Measurements from ENCODE around the gene C11orf98. TPM values are rescaled to one million over a fixed set of nuclear protein-coding genes. Genes with fewer than 3 reads are reported as not detected.
A peak's percentile ranks its signal among the peaks of the same experiment; 100 is the strongest.

C11orf98 gene
- total and polyA plus RNA-seq, 2 donors (not counting 1 experiment from before 2014, with no cell fraction given) = 41.5 to 48.1 TPM

GRCh38 chr11:62615521-62615920, 49.5 kb downstream of the C11orf98 start:
- WGBS (ENCODE audit: insufficient coverage) = 93% methylated on average over 4 of the region's 7 CpGs
- intact Hi-C loops (cut with micrococcal nuclease) = no loop called here
- H3K9ac ChIP-seq (ENCODE audit: low read length) = no peak overlapping the region
- DNase-seq = no peak
- Mint-ChIP-seq H3K9me3 (ENCODE audit: insufficient read depth) (no peaks in the 10 kb centered on the region), H3K4me3 (no peak overlapping the region), H3K27me3 (no peaks in the 10 kb centered on the region), H3K4me1 (peaks cover 22% of the 10 kb centered on the region), H3K27ac (no peak overlapping the region)
- H3K4me1 ChIP-seq (ENCODE audit: control insufficient read depth in 2 of 2, insufficient read depth in 2 of 2, low read length in 2 of 2) = peaks cover 13 to 25% of the 10 kb centered on the region in 2 donors
- H2AFZ ChIP-seq (ENCODE audit: insufficient read depth, low read depth, low read length, poor library complexity, severe bottlenecking) = no peak overlapping the region
- no peak overlapping the region for H3K4me3 ChIP-seq (ENCODE audit: control extremely low read depth in 1 of 5, extremely low read depth in 1 of 5, insufficient read depth in 1 of 5, low read depth in 2 of 5, low read length in 4 of 5)
- no peak overlapping the region for H3K4me2 ChIP-seq (replicated peaks; ENCODE audit: low read depth, low read length, poor library complexity, severe bottlenecking)
- CTCF ChIA-PET = no interaction called here
- peaks cover 46% of the 10 kb centered on the region for H3K79me2 ChIP-seq (ENCODE audit: control insufficient read depth, insufficient read depth, low read length)
- POLR2A ChIA-PET = interaction anchor here (0.6 kb wide), 1 partner anchor 24 kb away, joined by 3 read pairs; no protein-coding TSS in a partner anchor
- no peaks in the 10 kb centered on the region for H3K9me3 ChIP-seq (ENCODE audit: control extremely low read depth in 1 of 3, control insufficient read depth in 2 of 3, insufficient read depth in 1 of 3, low read length in 2 of 3)
- no peak for ATAC-seq (ENCODE audit: low read depth)
- peaks cover 11% of the 10 kb centered on the region for H4K20me1 ChIP-seq (ENCODE audit: control insufficient read depth, insufficient read depth, low read length, poor library complexity, severe bottlenecking)
- peaks cover 0 to 19% of the 10 kb centered on the region in 2 experiments for H3K36me3 ChIP-seq (replicated peaks in 1 of 2; ENCODE audit: control extremely low read depth in 1 of 2, control insufficient read depth in 1 of 2, extremely low read depth in 1 of 2, insufficient read depth in 2 of 2, low read length in 1 of 2)
- H3K27me3 ChIP-seq (replicated peaks in 1 of 4; ENCODE audit: control extremely low read depth in 1 of 4, control insufficient read depth in 3 of 4, insufficient read depth in 4 of 4, low read length in 3 of 4) = no peaks in the 10 kb centered on the region
- TF ChIP-seq EZH2 (IDR thresholded peaks at IDR 0.05; ENCODE audit: borderline replicate concordance, insufficient read depth, low read depth, low read length, poor library complexity, severe bottlenecking) (no peak), CTCF (IDR thresholded peaks at IDR 0.05) (no peak)
- H3K27ac ChIP-seq (ENCODE audit: low read length in 2 of 2) = no peak overlapping the region

DNA sequence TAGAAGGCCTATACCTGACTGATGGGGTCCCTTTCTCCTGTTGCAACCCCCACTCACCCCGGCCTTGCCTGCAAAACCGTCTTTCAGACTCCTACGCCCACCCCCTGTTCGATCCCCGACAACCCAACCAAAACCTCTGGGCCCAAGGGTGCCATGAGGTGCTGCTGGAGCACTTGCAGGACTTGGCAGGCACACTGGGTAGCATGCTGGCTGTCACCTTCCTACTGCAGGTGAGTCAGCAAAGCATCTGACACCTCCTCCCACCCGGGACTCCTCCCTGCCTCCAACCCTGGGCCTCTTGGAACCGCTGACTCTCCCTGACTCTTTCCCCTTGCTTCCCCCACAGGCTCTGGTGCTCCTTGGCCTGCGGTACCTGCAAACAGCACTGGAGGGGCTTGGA, 50.7 kb downstream of the C11orf98 start:
- Mint-ChIP-seq H3K27me3 (no peaks in the 10 kb centered on the region), H3K4me1 (peaks cover 24% of the 10 kb centered on the region), H3K4me3 (no peak overlapping the region), H3K27ac (peak overlapping the region; percentile 75), H3K9me3 (ENCODE audit: insufficient read depth) (no peaks in the 10 kb centered on the region)
- Histone ChIP-seq H3K9ac (ENCODE audit: low read length) (no peak overlapping the region), H3K79me2 (ENCODE audit: control insufficient read depth, insufficient read depth, low read length) (peaks cover 50% of the 10 kb centered on the region), H3K27me3 (replicated peaks in 1 of 4; ENCODE audit: control extremely low read depth in 1 of 4, control insufficient read depth in 3 of 4, insufficient read depth in 4 of 4, low read length in 3 of 4) (no peaks in the 10 kb centered on the region), H3K4me3 (ENCODE audit: control extremely low read depth in 1 of 5, extremely low read depth in 1 of 5, insufficient read depth in 1 of 5, low read depth in 2 of 5, low read length in 4 of 5) (no peak overlapping the region), H3K4me2 (replicated peaks; ENCODE audit: low read depth, low read length, poor library complexity, severe bottlenecking) (no peak overlapping the region), H2AFZ (ENCODE audit: insufficient read depth, low read depth, low read length, poor library complexity, severe bottlenecking) (no peak overlapping the region), H3K4me1 (ENCODE audit: control insufficient read depth in 2 of 2, insufficient read depth in 2 of 2, low read length in 2 of 2) (peaks cover 10 to 21% of the 10 kb centered on the region in 2 donors), H3K36me3 (replicated peaks in 1 of 2; ENCODE audit: control extremely low read depth in 1 of 2, control insufficient read depth in 1 of 2, extremely low read depth in 1 of 2, insufficient read depth in 2 of 2, low read length in 1 of 2) (peaks cover 0 to 23% of the 10 kb centered on the region in 2 experiments), H3K9me3 (ENCODE audit: control extremely low read depth in 1 of 3, control insufficient read depth in 2 of 3, insufficient read depth in 1 of 3, low read length in 2 of 3) (no peaks in the 10 kb centered on the region), H4K20me1 (ENCODE audit: control insufficient read depth, insufficient read depth, low read length, poor library complexity, severe bottlenecking) (peaks cover 11% of the 10 kb centered on the region), H3K27ac (ENCODE audit: low read length in 2 of 2) (no peak overlapping the region)
- intact Hi-C loops (cut with micrococcal nuclease) = no loop called here
- ChIA-PET POLR2A (interaction anchor here (1.6 kb wide), 1 partner anchor 23 kb away, joined by 3 read pairs; the partner anchor contains the start of gene TUT1), CTCF (no interaction called here)
- DNase-seq (no peak), ATAC-seq (ENCODE audit: low read depth) (no peak)
- TF ChIP-seq CTCF (IDR thresholded peaks at IDR 0.05) = no peak
- TF ChIP-seq EZH2 (IDR thresholded peaks at IDR 0.05; ENCODE audit: borderline replicate concordance, insufficient read depth, low read depth, low read length, poor library complexity, severe bottlenecking) = no peak
- WGBS (ENCODE audit: insufficient coverage) = 95% methylated on average over 6 of the region's 8 CpGs
